NK-92 (cell line): Measurements from ENCODE around the gene CEBPB.

Experiments
- DNase-seq: peaks from one replicate; lab custom pipeline; 2025; ENCODE audit not compliant: unreplicated experiment; lab: John Stamatoyannopoulos, UW

Gene CEBPB

GRCh38 chr20:50224531-50225255 is 34.1 kb downstream of the CEBPB start:
- no peak for DNase-seq

DNA sequence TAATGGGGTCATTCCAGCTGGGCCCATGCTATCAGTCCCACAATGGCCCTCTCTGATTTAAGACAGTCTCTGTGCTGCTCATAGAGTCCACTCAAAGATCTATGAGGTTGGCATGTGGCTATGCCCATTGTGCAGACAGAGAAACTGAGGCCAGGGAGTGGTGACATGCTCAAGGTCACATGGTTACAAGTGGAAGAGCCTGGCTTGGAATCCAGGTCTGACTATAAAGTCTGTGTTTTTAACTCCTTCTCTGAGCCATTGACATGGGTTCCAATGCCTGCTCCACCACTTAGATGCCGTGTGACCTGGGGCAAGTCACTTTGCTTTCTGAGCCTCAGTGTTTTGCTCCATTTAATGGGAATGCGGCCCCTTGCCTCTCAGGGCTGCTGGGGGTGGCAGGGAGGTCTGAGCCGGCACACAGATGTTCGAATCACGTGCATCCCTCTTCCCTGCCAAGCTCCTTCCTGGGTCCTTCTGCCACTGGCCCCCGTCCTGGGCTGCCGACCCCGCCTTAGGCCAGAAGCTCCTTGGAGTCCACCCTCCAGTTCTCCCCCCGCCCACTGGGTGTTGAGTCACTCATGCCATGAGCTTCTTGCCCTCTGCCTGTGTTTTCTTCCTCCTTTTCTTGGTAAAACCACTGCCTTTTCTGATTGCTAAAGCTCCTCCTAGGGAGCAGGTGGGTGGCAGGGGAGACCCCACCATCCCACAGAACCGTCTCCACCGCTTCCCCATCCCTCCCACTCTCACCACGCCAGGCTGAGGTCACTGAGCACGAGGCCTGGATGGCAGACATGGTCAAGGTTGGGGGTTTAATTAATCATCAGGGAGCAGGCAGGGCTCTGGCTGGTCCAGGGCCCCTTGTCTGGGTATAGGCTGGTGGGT is 35.7 kb downstream of the CEBPB start:
- no peak for DNase-seq

- DNase-seq: no peak
Measured at GRCh38 chr20:50227506-50227905, 36.9 kb downstream of the CEBPB start.

- DNase-seq: no peak
Measured at GRCh38 chr20:50229156-50229607, 38.6 kb downstream of the CEBPB start.

GRCh38 chr20:50230184-50230583 is 39.6 kb downstream of the CEBPB start:
- no peak for DNase-seq

GRCh38 chr20:50230871-50231560 is 40.4 kb downstream of the CEBPB start:
- no peak for DNase-seq

DNA sequence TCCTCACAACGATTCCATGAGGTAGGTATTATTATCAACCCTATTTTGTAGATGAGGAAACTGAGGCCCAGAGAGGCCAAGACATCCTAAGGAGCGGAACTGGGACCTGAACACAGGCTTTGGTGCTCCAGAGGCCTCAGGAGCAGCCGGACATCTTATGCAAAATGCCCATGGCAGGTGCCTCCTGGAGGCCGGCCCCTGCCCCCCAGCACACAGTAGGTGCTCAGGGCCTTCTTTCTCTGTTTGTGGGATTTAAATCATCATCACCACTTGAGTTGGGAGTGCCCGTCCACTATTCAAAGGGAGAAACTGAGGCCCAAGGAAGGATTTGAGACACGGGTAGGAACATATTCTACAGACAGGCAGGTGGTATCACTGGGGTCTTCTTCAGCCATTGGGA is 41.2 kb downstream of the CEBPB start:
- no peak for DNase-seq

DNA sequence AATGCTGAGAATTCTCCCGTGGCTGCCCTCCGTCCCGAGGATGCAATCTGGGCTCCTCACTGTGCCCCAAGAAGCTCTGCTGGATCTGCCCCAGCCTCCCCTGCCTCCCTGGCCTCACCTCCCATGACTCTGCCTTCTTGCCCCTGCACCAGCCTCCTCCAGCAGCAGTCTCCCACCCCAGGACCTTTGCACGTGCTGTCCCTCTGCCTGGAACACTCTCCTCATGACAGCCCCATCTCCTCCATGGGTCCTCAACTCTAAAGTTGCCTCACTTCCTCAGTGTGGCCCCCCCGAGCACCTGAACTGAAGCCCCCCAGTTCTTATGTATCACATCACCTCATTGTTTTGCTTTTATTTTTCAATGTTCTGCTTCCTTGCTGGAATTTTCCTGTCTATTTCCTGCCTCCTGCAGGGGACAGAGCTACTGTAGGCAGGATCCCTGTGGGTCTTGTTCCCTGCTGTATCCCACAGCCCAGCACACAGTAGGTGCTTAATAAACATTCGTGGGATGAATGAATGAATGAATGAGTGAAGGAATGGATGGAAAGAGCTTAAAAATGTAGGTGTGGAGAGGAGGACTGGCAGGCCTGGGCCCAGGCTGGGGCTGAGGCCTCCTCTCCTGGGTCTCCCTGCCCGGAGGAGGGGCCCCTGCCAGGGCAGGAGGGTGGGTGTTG is 42.2 kb downstream of the CEBPB start:
- no peak for DNase-seq

GRCh38 chr20:50233325-50234212 is 42.9 kb downstream of the CEBPB start:
- no peak for DNase-seq

GRCh38 chr20:50234288-50234687 is 43.7 kb downstream of the CEBPB start:
- DNase-seq: no peak

- no peak for DNase-seq
Measured at GRCh38 chr20:50237349-50237748, 46.7 kb downstream of the CEBPB start.

GRCh38 chr20:50238081-50238800 is 47.6 kb downstream of the CEBPB start:
- DNase-seq: no peak

- no peak for DNase-seq
Measured at GRCh38 chr20:50240092-50240491, 49.5 kb downstream of the CEBPB start.

DNA sequence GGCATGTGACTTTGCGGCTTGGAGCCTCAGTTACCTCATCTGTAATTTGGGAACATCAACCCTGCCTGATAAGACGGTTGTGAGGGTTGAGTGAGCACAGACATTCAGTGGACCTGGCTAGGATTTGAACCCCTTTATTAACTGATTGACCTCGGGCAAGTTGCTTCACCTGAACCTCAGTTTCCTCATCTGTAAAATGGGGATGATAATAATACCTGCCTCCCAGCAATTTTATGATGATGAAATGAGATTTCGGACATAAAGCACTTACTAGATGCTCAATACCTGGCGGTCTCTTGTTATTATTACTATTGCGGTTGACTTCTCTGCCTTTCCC is 51.5 kb downstream of the CEBPB start:
- no peak for DNase-seq
